ENCODE measurements around the gene CFAP97D2.

DNA sequence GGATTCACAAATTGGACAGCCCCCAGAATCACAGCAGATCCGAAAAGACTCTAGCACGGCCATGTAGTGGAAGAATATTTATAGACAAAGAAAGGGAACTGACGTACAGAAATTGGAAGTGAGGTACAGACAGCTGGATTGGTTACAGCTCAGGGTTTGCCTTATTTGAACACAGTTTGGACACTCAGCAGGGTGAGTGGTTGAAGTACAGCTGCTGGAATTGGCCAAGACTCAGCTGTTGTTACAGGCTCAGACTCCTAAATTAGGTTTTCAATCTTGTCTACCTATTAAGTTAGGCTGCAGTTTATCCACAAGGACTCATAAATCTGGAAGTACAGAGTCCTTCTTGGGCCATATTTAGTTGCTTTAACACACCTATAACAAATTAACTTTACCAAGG is 5.8 kb upstream of the CFAP97D2 start:
- TF ChIP-seq, protein P1, sequence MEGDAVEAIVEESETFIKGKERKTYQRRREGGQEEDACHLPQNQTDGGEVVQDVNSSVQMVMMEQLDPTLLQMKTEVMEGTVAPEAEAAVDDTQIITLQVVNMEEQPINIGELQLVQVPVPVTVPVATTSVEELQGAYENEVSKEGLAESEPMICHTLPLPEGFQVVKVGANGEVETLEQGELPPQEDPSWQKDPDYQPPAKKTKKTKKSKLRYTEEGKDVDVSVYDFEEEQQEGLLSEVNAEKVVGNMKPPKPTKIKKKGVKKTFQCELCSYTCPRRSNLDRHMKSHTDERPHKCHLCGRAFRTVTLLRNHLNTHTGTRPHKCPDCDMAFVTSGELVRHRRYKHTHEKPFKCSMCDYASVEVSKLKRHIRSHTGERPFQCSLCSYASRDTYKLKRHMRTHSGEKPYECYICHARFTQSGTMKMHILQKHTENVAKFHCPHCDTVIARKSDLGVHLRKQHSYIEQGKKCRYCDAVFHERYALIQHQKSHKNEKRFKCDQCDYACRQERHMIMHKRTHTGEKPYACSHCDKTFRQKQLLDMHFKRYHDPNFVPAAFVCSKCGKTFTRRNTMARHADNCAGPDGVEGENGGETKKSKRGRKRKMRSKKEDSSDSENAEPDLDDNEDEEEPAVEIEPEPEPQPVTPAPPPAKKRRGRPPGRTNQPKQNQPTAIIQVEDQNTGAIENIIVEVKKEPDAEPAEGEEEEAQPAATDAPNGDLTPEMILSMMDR (IDR thresholded peaks at IDR 0.05) = no peak
- TF ChIP-seq EP300 (IDR thresholded peaks at IDR 0.05) = no peak
- no peak for TF ChIP-seq POLR2A (IDR thresholded peaks at IDR 0.05; ENCODE audit: low read depth)
- no peak for TF ChIP-seq POLR2AphosphoS5 (IDR thresholded peaks at IDR 0.05)
